CD4-positive, alpha-beta T cell treated with Interleukin-6 at 100 ng/mL for 8 hours (primary cell): ENCODE data around the gene ACTBL2.
"Not testable (repeated sequence)": the region's sequence is repeated elsewhere in the genome, so short reads cannot be mapped to it uniquely, and the experiment has no call there.

Experiments
- DNase-seq: peaks from one replicate; pipeline ENCODE4 v3.0.0-alpha.2; 2020; ENCODE audit warnings: mixed read lengths, low spot score

ACTBL2 gene

GRCh38 chr5:57482671-57483106, at the start of gene ACTBL2:
Gene ACTBL2, minus strand, starts transcription at chr5:57482811. Its CDS starts 104 bp downstream, at chr5:57482707.
- no peak for DNase-seq

- no peak for DNase-seq
These were observed 48.7 kb upstream of the ACTBL2 start for GRCh38 chr5:57531333-57531732.

- no peak for DNase-seq
These were observed 47.3 kb upstream of the ACTBL2 start for GRCh38 chr5:57529864-57530263.

GRCh38 chr5:57527870-57528269, 45.3 kb upstream of the ACTBL2 start:
- DNase-seq, result no peak

GRCh38 chr5:57524348-57525060, 41.9 kb upstream of the ACTBL2 start:
- DNase-seq, result no peak

GRCh38 chr5:57522477-57522876, 39.9 kb upstream of the ACTBL2 start:
- DNase-seq, result not testable (repeated sequence)

- DNase-seq, result not testable (repeated sequence)
These were observed 35.8 kb upstream of the ACTBL2 start for GRCh38 chr5:57518415-57518814.

- no peak for DNase-seq
These were observed 34.6 kb upstream of the ACTBL2 start for GRCh38 chr5:57517250-57517649.

GRCh38 chr5:57513785-57514184, 31.2 kb upstream of the ACTBL2 start:
- DNase-seq, result no peak

GRCh38 chr5:57511321-57511720, 28.7 kb upstream of the ACTBL2 start:
- no peak for DNase-seq

GRCh38 chr5:57509501-57510260, 27.1 kb upstream of the ACTBL2 start:
- no peak for DNase-seq

- DNase-seq, result no peak
These were observed 25.6 kb upstream of the ACTBL2 start for GRCh38 chr5:57508211-57508610.

- no peak for DNase-seq
These were observed 22.9 kb upstream of the ACTBL2 start for GRCh38 chr5:57505272-57506200.

- no peak for DNase-seq
These were observed 21.7 kb upstream of the ACTBL2 start for GRCh38 chr5:57504357-57504756.

GRCh38 chr5:57503433-57503832, 20.8 kb upstream of the ACTBL2 start:
- DNase-seq, result no peak

GRCh38 chr5:57501414-57502201, 19.0 kb upstream of the ACTBL2 start:
- DNase-seq, result no peak

- DNase-seq, result no peak
These were observed 16.8 kb upstream of the ACTBL2 start for GRCh38 chr5:57499262-57500050.

- DNase-seq, result no peak
These were observed 15.1 kb upstream of the ACTBL2 start for GRCh38 chr5:57497733-57498132.

- DNase-seq, result peak; percentile 19
These were observed 12.9 kb upstream of the ACTBL2 start for GRCh38 chr5:57495285-57496086.
